Natural killer cell treated with Interleukin-12 subunit alpha and Interleukin-12 subunit beta and Interleukin-15 and Interleukin-18, amount 100 ng/mL, for 72 hours (primary cell): Measurements from ENCODE around the gene EXOSC9. TPM values are rescaled to one million over a fixed set of nuclear protein-coding genes. Genes with fewer than 3 reads are reported as not detected.

Experiments used
- ATAC-seq, 2 donors: fragments of 150-1000 bp; cut with Tn5 transposase in 1 of 2; sonication (Bioruptor Pico), chemical (Tn5 transposase) in 1 of 2; 2 replicates each; pipeline ENCODE4 v1.10.0; 2021
- DNase-seq: peaks from one replicate; pipeline ENCODE4 v3.0.0; 2022; ENCODE audit warnings: low spot score
- H3K27ac Mint-ChIP-seq, 2 donors: 1 replicate in 1 of 2; 2 replicates in 1 of 2; pipeline ENCODE4 v1.8.0; 2022; ENCODE audit warnings: mixed read lengths in 2 of 2, mild to moderate bottlenecking in 1 of 2, moderate library complexity in 1 of 2
- H3K27me3 Mint-ChIP-seq, 2 donors: 1 replicate in 1 of 2; 2 replicates in 1 of 2; pipeline ENCODE4 v1.8.0; 2022; ENCODE audit warnings: mixed read lengths in 2 of 2
- H3K36me3 Mint-ChIP-seq: one replicate; pipeline ENCODE4 v1.8.0; 2022; ENCODE audit warnings: mixed read lengths
- H3K4me1 Mint-ChIP-seq, 2 donors: 1 replicate in 1 of 2; 2 replicates in 1 of 2; pipeline ENCODE4 v1.8.0; 2022; ENCODE audit warnings: low read depth in 2 of 2, mixed read lengths in 2 of 2, mild to moderate bottlenecking in 1 of 2
- H3K4me3 Mint-ChIP-seq: one replicate; pipeline ENCODE4 v1.8.0; 2022; ENCODE audit warnings: mixed read lengths
- H3K9me3 Mint-ChIP-seq: 2 replicates; pipeline ENCODE4 v1.8.0; 2022; ENCODE audit warnings: mixed read lengths
- total RNA-seq, 2 donors: library from RNA; stranded (reverse); gene quantifications; one replicate each; pipeline ENCODE4 v1.2.3, GENCODE V29; 2022

EXOSC9 gene
- total RNA-seq, 2 donors from 2014 or later: 44.0 to 85.3 TPM

DNA sequence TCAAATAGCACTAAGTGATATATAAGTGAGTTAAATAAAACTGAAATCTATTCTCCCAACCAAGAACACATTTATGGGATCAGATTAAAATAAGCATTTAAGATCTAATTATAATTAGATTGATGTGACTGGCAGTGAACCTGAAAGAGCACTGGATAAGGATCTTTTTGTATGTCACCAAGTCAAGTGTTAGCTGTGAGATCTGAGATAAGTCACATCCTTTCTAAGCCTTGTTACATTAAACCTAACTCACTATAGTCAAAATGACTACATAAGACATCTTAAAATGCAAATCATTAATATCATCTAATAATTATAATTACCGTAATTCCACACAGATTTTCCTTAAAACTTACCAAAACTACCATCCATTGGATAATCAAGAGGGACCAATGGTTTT lies 20.9 kb downstream of the EXOSC9 start:
- ATAC-seq (no peak), DNase-seq (no peak)
- Mint-ChIP-seq H3K9me3 (no peaks in the 10 kb centered on the region), H3K4me3 (peak overlapping the region; percentile 91), H3K36me3 (peaks cover 18% of the 10 kb centered on the region), H3K27me3 (no peaks in the 10 kb centered on the region), H3K4me1 (peaks cover 14 to 19% of the 10 kb centered on the region in 2 donors), H3K27ac (peak overlapping the region in 1 of 2 donors; percentile 85)

DNA sequence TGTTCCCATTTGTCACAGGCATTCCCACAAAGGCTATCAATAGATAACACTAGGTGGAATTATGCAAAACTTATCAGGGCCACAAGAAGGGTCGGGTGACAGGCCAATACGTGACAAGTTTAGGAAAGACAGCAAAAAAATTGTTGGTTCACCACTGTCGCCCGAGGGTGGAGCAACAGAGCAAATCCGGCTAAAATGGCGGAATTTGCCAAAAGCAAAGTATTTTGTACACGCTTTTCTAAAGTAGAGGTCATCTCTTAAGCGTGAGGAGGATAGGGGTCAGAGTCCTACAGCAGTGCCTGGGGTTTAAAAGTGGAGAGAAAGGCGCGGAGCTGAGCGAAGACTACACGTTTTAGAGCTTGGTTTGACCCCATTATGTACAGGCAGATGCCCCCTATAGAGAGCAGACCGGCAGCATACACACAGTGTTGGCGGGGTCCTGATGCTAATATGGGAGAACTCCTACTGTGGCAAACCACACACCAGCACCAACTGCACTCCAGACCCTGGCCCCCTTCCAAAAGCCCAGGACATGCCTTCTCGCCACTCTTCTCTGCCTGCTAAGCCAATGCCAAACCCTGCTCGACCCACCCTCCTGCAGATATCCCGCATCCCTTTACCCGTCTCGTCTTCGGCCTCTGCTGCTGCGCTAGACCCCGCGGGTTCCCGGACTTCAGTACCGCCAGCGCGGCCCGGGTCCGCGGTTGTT lies 21.8 kb downstream of the EXOSC9 start:
- Mint-ChIP-seq H3K36me3 (peaks cover 18% of the 10 kb centered on the region), H3K9me3 (no peaks in the 10 kb centered on the region), H3K4me1 (peaks cover 14 to 19% of the 10 kb centered on the region in 2 donors), H3K27ac (peak overlapping the region; percentile 85 to 89), H3K4me3 (peak overlapping the region; percentile 91), H3K27me3 (no peaks in the 10 kb centered on the region)
- no peak for DNase-seq
- peak; percentile 2 to 29 for ATAC-seq

DNA sequence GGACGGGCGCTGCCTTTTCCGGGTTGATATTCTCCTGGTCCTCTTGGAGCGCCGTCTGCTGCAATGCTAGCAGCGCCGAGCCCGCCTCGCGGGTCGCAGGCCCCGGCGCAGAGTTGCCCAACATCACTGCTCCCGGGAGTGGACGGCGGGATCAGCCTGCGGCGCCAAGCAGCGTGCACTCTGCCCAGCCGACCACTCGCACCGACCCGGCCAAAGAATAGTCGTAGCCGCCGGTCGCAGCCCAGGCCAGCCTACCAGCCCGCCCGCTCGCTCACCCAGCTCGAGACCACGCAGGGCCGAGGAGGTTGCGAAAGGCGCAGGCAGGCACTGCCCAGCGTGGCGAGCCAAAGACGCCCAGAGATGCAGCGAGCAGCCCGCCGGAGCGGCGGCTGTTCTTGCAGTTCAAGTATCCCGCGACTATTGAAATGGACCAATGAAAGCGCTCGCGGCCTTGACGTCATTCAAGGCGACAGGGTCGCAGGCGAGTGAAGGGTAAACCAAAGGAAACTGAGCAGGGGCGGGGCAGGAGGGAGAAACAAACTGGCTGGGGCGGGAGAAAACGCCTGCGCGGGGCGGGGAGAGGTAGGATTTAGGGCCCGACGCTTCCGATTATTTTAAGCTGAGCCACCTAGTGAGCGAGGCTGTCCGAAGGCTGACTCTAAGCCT lies 22.5 kb downstream of the EXOSC9 start, which contains the start of gene CCNA2:
CCNA2 (minus strand) TSS at position 379 of the 666 bp plus-strand sequence; CDS start at position 124, 255 bp downstream.
- peaks cover 12% of the 10 kb centered on the region for H3K36me3 Mint-ChIP-seq
- H3K4me3 Mint-ChIP-seq: peak within 1 kb of the TSS; percentile 91
- H3K9me3 Mint-ChIP-seq: no peaks in the 10 kb centered on the region
- peaks cover 14 to 19% of the 10 kb centered on the region in 2 donors for H3K4me1 Mint-ChIP-seq
- no peaks in the 10 kb centered on the region for H3K27me3 Mint-ChIP-seq
- DNase-seq (peak; percentile 95), ATAC-seq (peak; percentile 96 to 99)
- H3K27ac Mint-ChIP-seq: peak within 1 kb of the TSS; percentile 85 to 89

DNA sequence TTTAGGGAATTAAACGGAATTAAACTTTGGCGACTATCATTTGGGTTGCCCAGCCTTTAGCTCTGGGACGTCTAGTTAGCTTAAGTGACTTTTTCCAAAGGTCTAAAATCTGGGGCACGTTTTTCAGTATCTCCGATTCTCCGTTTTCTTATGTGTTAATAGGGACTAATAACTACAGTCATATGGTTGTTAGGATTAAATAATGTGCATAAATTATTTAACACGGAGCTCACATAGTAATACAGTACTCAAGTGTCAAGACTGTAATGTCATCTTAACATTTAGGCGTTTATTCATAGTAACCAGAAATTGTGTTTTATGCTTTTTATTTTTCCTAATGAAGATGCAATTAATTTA lies 23.0 kb downstream of the EXOSC9 start:
- no peak for ATAC-seq
- Mint-ChIP-seq H3K36me3 (peaks cover 8% of the 10 kb centered on the region), H3K9me3 (no peaks in the 10 kb centered on the region), H3K27ac (peak overlapping the region; percentile 85 to 89), H3K4me3 (peak overlapping the region; percentile 91), H3K4me1 (peaks cover 10 to 19% of the 10 kb centered on the region in 2 donors), H3K27me3 (no peaks in the 10 kb centered on the region)
- DNase-seq: no peak

DNA sequence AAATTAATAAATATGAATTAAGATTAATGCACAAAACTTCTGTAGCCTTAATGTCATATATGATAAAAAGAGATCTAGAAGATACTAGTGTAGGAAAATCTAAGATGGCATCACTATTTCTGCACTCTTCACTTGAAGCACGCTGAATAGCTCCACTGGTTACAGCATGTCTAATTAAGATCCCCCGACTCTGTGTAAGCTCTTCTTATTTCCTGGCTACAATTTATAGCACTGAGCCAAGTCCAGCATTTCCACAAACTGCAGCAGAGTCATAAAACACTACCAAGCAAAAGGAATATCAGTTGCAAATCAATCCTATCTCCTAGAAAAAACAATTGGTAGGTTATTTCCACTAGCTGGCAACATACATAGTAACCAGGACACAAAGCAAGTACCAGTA lies 23.8 kb downstream of the EXOSC9 start:
- Mint-ChIP-seq H3K9me3 (no peaks in the 10 kb centered on the region), H3K36me3 (peaks cover 5% of the 10 kb centered on the region), H3K4me3 (peak overlapping the region; percentile 13), H3K27ac (no peak overlapping the region), H3K27me3 (no peaks in the 10 kb centered on the region), H3K4me1 (peaks cover 8 to 19% of the 10 kb centered on the region in 2 donors)
- ATAC-seq: no peak
- DNase-seq: no peak

DNA sequence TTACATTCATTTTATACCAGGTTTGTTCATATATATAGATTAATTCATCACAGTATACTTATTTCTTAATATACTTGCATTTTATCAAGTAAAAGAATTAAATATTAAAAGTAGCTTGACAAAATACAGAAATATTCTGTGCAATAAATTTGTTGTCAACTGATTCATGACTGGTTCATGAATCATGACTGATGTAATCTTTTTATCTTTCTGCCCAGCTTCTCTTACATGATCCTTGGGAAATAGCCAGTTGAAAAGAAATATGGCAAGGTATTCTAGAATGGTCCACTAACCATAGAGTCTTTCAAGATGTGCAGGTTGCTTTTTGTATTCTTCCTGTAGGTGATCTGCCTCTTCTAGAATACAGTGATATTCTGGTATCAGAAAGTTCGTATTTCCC lies 26.7 kb downstream of the EXOSC9 start:
- ATAC-seq: no peak
- no peak overlapping the region for H3K4me3 Mint-ChIP-seq

DNA sequence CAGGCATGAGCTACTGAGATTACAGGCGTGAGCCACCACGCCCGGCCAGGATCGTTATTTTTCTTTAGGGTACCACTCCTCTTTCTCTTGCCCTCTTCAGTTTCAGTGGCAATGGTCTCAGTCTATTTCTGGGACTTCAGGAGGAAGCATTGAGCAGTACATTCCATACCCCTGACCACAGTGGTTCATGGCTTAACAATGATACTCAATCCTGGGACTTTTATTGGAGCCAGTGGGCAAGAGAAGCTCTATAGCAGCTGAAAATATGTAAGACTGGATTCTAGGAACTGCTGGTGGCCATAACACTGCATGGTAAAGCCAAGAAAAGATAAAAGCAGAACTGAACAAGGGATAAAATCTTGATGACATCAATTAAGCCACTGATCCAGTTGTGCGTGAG lies 28.4 kb downstream of the EXOSC9 start:
- DNase-seq: no peak
- Mint-ChIP-seq H3K27ac (no peak overlapping the region), H3K27me3 (no peaks in the 10 kb centered on the region), H3K9me3 (no peaks in the 10 kb centered on the region), H3K4me1 (peaks cover 0 to 2% of the 10 kb centered on the region in 2 donors), H3K4me3 (no peak overlapping the region), H3K36me3 (no peaks in the 10 kb centered on the region)
- ATAC-seq: no peak

More for the DNA sequence above, 26.7 kb downstream of the EXOSC9 start:
- H3K27ac Mint-ChIP-seq: no peak overlapping the region
- peaks cover under 1 to 15% of the 10 kb centered on the region in 2 donors for H3K4me1 Mint-ChIP-seq
- peaks cover under 1% of the 10 kb centered on the region for H3K36me3 Mint-ChIP-seq
- no peak for DNase-seq
- H3K27me3 Mint-ChIP-seq: no peaks in the 10 kb centered on the region
- H3K9me3 Mint-ChIP-seq: no peaks in the 10 kb centered on the region

DNA sequence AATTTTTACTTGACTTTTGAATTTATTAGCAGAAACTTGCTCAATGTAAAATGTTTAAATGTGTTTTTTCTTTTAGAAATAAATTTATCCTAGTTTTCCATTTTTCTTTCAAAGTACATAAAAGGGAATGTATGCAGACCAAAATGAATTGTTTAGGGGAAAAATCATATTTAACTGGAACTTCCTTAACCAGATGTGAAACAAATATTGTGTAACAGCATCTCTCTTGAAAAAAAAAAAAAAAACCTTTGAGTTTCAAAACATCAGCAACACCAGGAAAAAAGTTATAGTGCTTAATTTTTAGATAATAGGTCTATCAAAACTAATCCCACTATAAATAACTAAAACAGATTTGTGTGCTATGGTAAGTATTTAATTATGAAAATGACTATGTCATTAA lies 37.0 kb downstream of the EXOSC9 start:
- H3K4me1 Mint-ChIP-seq: no peaks in the 10 kb centered on the region
- no peak overlapping the region for H3K4me3 Mint-ChIP-seq
- H3K27me3 Mint-ChIP-seq: no peaks in the 10 kb centered on the region
- DNase-seq (no peak), ATAC-seq (no peak)
- no peaks in the 10 kb centered on the region for H3K9me3 Mint-ChIP-seq
- peaks cover 6% of the 10 kb centered on the region for H3K36me3 Mint-ChIP-seq
- H3K27ac Mint-ChIP-seq: no peak overlapping the region

DNA sequence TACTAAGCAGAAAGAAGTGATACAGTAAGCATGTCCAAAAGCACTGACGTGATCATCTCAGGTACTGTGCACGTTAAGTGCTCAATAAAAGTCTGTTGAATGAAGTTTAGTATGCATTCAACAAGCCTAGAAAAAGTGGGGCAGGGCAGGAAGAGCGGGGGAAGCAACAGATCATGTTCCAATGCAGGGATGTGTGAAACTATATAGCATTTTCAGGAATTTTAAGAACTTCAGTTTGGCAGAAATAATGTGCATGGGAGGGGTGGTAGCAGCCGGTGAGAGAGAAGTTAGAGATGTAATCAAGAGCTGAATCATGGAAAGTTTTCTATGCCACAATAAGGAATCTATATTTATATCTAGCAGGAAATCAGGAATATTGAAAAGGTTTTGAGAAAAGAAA lies 41.7 kb downstream of the EXOSC9 start:
- no peak overlapping the region for H3K27ac Mint-ChIP-seq

DNA sequence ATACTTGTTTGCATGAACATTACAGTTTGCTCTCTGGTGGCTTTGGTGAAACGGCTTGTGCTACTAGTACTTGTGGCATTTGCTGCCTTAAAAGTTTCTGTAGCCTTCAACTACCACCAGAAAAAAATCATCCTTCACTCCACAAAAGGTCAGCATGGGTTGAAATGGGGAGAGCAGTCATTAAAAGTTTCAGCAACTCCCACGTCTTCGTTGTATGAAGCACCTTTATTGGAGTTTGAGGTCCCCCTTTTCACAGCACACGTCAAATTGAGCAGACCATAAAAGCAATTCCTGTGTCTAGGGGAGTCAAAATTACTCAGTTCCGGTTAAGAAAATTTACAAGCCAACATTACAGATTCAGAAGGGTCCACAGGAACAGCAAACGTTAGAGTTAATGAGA lies 45.5 kb downstream of the EXOSC9 start:
- DNase-seq (no peak), ATAC-seq (peak in 1 of 2 donors; percentile 60)
- no peaks in the 10 kb centered on the region for H3K27me3 Mint-ChIP-seq
- no peak overlapping the region for H3K4me3 Mint-ChIP-seq
- no peaks in the 10 kb centered on the region for H3K4me1 Mint-ChIP-seq
- no peaks in the 10 kb centered on the region for H3K9me3 Mint-ChIP-seq
- no peak overlapping the region for H3K27ac Mint-ChIP-seq
- peaks cover 8% of the 10 kb centered on the region for H3K36me3 Mint-ChIP-seq

More for the DNA sequence above, 41.7 kb downstream of the EXOSC9 start:
- no peak for DNase-seq
- Mint-ChIP-seq H3K9me3 (no peaks in the 10 kb centered on the region), H3K4me1 (no peaks in the 10 kb centered on the region), H3K4me3 (no peak overlapping the region), H3K27me3 (no peaks in the 10 kb centered on the region), H3K36me3 (peaks cover 8% of the 10 kb centered on the region)
- no peak for ATAC-seq

DNA sequence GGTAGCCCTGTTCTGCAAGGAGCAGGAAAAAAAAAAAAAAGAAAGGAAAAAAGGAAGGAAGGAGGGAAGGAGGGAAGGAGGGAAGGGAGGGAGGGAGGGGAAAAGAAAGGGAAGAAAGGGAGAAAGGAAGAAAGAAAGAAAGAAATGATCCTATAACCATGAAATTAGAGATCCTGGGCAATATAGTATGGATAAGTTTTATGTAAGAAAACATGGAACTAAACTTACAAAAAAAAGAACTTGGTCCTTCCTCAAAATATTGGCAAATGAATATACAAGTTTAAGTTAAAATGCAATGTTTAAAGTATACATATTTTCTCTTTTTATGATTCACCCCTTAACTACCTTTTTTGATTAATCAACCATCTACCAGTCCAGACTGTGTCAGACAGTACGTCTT lies 50.2 kb downstream of the EXOSC9 start:
- Mint-ChIP-seq H3K4me1 (no peaks in the 10 kb centered on the region), H3K27me3 (no peaks in the 10 kb centered on the region), H3K36me3 (no peaks in the 10 kb centered on the region), H3K27ac (no peak overlapping the region), H3K9me3 (no peaks in the 10 kb centered on the region), H3K4me3 (no peak overlapping the region)
- no peak for DNase-seq
- ATAC-seq: no peak

DNA sequence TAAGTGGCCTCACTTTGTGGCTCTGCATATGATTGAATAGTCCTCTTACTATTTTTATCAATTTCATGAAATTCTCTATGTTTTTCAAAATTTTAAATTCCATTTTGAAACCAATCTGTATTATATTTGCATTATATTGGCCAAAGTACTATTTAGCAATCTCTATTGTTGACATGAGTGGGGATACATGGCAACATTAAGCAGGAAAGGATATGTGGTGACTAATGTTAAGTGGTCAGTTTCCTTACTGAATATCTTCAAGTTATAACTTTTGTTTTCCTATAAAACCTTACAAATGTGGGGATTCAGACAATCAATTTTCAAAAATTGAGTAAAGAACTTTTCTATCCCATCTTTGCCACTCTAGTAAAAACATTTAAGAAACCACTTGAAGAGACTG lies 59.0 kb downstream of the EXOSC9 start:
- no peaks in the 10 kb centered on the region for H3K4me1 Mint-ChIP-seq
- ATAC-seq (no peak), DNase-seq (no peak)
- no peaks in the 10 kb centered on the region for H3K36me3 Mint-ChIP-seq
- H3K4me3 Mint-ChIP-seq: no peak overlapping the region
- no peaks in the 10 kb centered on the region for H3K9me3 Mint-ChIP-seq
- H3K27me3 Mint-ChIP-seq: no peaks in the 10 kb centered on the region
- no peak overlapping the region for H3K27ac Mint-ChIP-seq

DNA sequence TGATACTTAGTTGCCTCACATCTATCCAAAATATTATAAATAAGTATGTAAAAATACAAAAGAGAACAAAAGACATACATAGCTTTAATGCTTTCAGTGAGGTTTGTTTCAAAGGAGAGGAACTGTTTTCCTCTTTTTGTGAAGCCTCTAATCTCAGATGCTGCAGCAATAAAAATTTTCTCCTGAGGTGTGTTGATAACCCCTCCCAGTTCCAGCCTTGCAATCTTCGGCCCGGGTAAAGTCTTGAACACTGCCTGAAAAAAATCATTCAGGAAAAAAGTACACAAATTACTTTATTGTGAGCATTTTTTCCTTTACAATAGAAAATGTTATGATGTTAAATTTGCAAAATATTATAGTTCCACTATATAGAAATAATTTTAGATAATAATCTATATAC lies 60.3 kb downstream of the EXOSC9 start:
- H3K27ac Mint-ChIP-seq: no peak overlapping the region

DNA sequence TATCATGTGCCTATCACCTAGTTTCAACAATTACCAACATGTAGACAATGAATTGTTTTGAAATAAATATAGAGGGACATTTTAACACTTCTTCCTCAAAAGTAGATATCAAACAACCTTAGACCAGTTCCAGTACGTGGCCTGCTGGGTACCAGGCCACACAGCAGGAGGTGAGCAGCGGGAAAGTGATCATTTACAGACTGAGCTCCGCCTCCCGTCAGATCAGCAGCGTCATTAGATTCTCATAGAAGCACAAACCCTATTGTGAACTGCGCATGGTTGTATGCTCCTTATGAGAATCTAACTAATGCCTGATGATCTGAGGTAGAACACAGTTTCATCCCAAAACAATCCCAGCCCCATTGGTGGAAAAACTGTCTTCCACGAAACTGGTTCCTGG lies 62.7 kb downstream of the EXOSC9 start:
- Mint-ChIP-seq H3K27me3 (no peaks in the 10 kb centered on the region), H3K9me3 (no peaks in the 10 kb centered on the region), H3K4me3 (no peak overlapping the region), H3K27ac (no peak overlapping the region), H3K4me1 (peaks cover 3 to 4% of the 10 kb centered on the region in 2 donors), H3K36me3 (peaks cover 17% of the 10 kb centered on the region)
- no peak for ATAC-seq
- DNase-seq: no peak

More for the DNA sequence above, 60.3 kb downstream of the EXOSC9 start:
- Mint-ChIP-seq H3K27me3 (no peaks in the 10 kb centered on the region), H3K36me3 (peaks cover 8% of the 10 kb centered on the region), H3K9me3 (no peaks in the 10 kb centered on the region), H3K4me3 (no peak overlapping the region), H3K4me1 (peaks cover 0 to 2% of the 10 kb centered on the region in 2 donors)
- ATAC-seq (no peak), DNase-seq (no peak)
